Neuronal stem cell (in vitro differentiated cells): ENCODE results near the gene INTS3.
"Not testable (repeated sequence)": the region's sequence is repeated elsewhere in the genome, so short reads cannot be mapped to it uniquely, and the experiment has no call there.

Experiments
- DNase-seq: peaks from one replicate; pipeline ENCODE4 v3.0.0-alpha.2; 2013; ENCODE audit warnings: low spot score
- H2AFZ ChIP-seq: one replicate; pipeline ENCODE4 v1.6.1; 2013; ENCODE audit warnings: mild to moderate bottlenecking, low read length, inconsistent platforms
- H2AK5ac ChIP-seq: 2 replicates; pipeline ENCODE4 v1.6.1; 2013; ENCODE audit warnings: low read depth, mild to moderate bottlenecking, inconsistent platforms, low read length, moderate library complexity, mixed read lengths
- H2BK120ac ChIP-seq: 2 replicates; pipeline ENCODE4 v1.6.1; 2013; ENCODE audit warnings: low read depth, mild to moderate bottlenecking, inconsistent platforms, low read length, moderate library complexity, mixed read lengths
- H2BK12ac ChIP-seq: one replicate; pipeline ENCODE4 v1.6.1; 2013; ENCODE audit warnings: low read length, inconsistent platforms
- H2BK15ac ChIP-seq: 2 replicates; pipeline ENCODE4 v1.6.1; 2013; ENCODE audit warnings: mild to moderate bottlenecking, low read length, inconsistent platforms, mixed read lengths
- H2BK5ac ChIP-seq: one replicate; pipeline ENCODE4 v1.6.1; 2013; ENCODE audit warnings: inconsistent platforms, mild to moderate bottlenecking, low read length, moderate library complexity
- H3K14ac ChIP-seq: one replicate; pipeline ENCODE4 v1.6.1; 2013; ENCODE audit warnings: low read length, inconsistent platforms
- H3K18ac ChIP-seq: 2 replicates; pipeline ENCODE4 v1.6.1; 2013; ENCODE audit warnings: low read length, inconsistent platforms
- H3K23ac ChIP-seq: 2 replicates; pipeline ENCODE4 v1.6.1; 2013; ENCODE audit warnings: low read depth, mild to moderate bottlenecking, mixed read lengths, low read length, inconsistent platforms; ENCODE audit not compliant: poor library complexity
- H3K27ac ChIP-seq: replicated peaks from 3 replicates; pipeline ENCODE4 v1.5.1; 2013; ENCODE audit warnings: low read length, inconsistent platforms
- H3K27me3 ChIP-seq, 3 experiments: 2 replicates each; pipeline ENCODE4 v1.6.1; 2013; ENCODE audit warnings: low read length in 3 of 3, mild to moderate bottlenecking in 2 of 3, inconsistent platforms in 1 of 3, low read depth in 1 of 3, mixed read lengths in 1 of 3, moderate library complexity in 1 of 3; ENCODE audit not compliant: control insufficient read depth in 3 of 3, insufficient read depth in 3 of 3
- H3K36me3 ChIP-seq, 2 donors: replicated peaks in 1 of 2; 2 replicates each; pipeline ENCODE4 v1.6.1; 2013; ENCODE audit warnings: low read length in 2 of 2; ENCODE audit not compliant: control insufficient read depth in 2 of 2, insufficient read depth in 2 of 2
- H3K4ac ChIP-seq: 2 replicates; pipeline ENCODE4 v1.6.1; 2013; ENCODE audit warnings: inconsistent platforms, mild to moderate bottlenecking, low read length, moderate library complexity
- H3K4me1 ChIP-seq, 2 donors: 1 replicate in 1 of 2; 2 replicates in 1 of 2; pipeline ENCODE4 v1.6.1; 2013; ENCODE audit warnings: low read length in 2 of 2, low read depth in 1 of 2; ENCODE audit not compliant: control insufficient read depth in 2 of 2, insufficient read depth in 1 of 2
- H3K4me2 ChIP-seq: one replicate; pipeline ENCODE4 v1.6.1; 2013; ENCODE audit warnings: mild to moderate bottlenecking, low read length, inconsistent platforms; ENCODE audit not compliant: insufficient read depth, poor library complexity, severe bottlenecking
- H3K4me3 ChIP-seq, 2 donors: 2 replicates each; pipeline ENCODE4 v1.5.1; 2013; ENCODE audit warnings: low read length in 2 of 2, mild to moderate bottlenecking in 2 of 2, inconsistent platforms in 1 of 2, moderate library complexity in 1 of 2
- H3K79me1 ChIP-seq: one replicate; pipeline ENCODE4 v1.6.1; 2013; ENCODE audit warnings: low read depth, mild to moderate bottlenecking, inconsistent platforms, low read length, moderate library complexity
- H3K9ac ChIP-seq: one replicate; pipeline ENCODE4 v1.6.1; 2013; ENCODE audit warnings: mild to moderate bottlenecking, low read depth, low read length, inconsistent platforms; ENCODE audit not compliant: poor library complexity
- H3K9me3 ChIP-seq, 2 donors: replicated peaks in 1 of 2; 2 replicates each; pipeline versions ENCODE3 to v1.6.1; 2013; ENCODE audit warnings: low read length in 2 of 2, mild to moderate bottlenecking in 2 of 2, inconsistent platforms in 1 of 2, low read depth in 1 of 2, mixed read lengths in 1 of 2, moderate library complexity in 1 of 2; ENCODE audit not compliant: control insufficient read depth in 2 of 2, insufficient read depth in 1 of 2
- H4K8ac ChIP-seq: one replicate; pipeline ENCODE4 v1.6.1; 2013; ENCODE audit warnings: low read depth, mild to moderate bottlenecking, inconsistent platforms, low read length, moderate library complexity
- H4K91ac ChIP-seq: one replicate; pipeline ENCODE4 v1.6.1; 2013; ENCODE audit warnings: low read length, low read depth, mild to moderate bottlenecking, inconsistent platforms; ENCODE audit not compliant: poor library complexity
- WGBS, 2 donors: extraction: QIAGEN DNeasy Blood & Tissue Kit; methylation state at CpG; one replicate each; pipeline ENCODE4 v1.1.7; 2013; ENCODE audit warnings: missing lambda C conversion rate in 2 of 2, mixed read lengths in 1 of 2; ENCODE audit not compliant: insufficient read length in 2 of 2, insufficient replicate concordance in 1 of 2; ENCODE audit errors: extremely low coverage in 2 of 2; 5-methylcytosine and 5-hydroxymethylcytosine counted together

The INTS3 gene

DNA sequence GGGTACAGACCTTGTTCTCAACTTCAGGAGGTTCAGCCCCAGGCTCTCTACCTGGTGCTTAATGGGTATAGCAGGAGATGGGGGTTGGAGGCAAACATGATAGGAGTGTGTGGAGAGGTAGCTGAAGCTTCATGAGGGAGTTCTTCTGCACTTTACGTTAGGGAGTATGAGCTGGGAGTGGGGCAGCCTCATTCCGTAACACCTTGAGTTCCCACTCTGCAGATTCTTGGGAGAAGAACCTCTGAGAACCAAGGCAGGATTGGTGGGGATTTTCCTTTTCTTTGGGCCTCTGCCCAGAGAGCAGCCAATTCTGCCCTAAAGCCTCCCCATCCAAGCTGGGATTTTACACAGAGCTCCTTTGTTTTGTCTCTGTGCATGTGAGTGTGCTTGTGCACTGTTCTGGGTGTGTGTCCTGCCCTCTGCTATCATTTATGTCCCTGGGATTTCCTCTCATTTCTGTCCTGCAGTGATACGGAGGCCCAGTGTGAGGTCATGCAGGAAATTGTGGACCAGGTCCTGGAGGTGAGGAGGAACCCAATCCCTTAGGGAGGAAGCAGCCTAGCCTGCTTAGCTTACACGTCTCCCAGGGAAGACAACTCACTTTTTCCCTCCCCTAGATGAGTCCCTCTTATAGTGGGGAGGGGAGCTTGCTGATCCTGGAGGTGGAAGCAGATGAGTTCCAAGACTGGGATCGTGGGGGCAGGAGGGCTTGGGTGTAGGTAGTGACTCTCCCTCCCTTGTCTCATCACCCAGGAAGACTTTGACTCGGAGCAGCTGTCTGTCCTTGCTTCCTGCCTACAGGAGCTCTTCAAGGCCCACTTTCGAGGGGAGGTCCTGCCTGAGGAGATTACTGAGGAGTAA lies 35.7 kb downstream of the INTS3 start:
- Histone ChIP-seq H3K4me3 (no peak overlapping the region), H3K18ac (no peak overlapping the region), H2BK120ac (no peak overlapping the region), H3K23ac (no peak overlapping the region), H3K27me3 (no peaks in the 10 kb centered on the region), H3K14ac (no peak overlapping the region), H2BK15ac (no peak overlapping the region), H2AK5ac (no peak overlapping the region), H2AFZ (no peak overlapping the region), H3K4me2 (no peak overlapping the region), H3K27ac (no peak overlapping the region), H4K91ac (no peak overlapping the region), H3K4ac (no peak overlapping the region), H2BK12ac (no peak overlapping the region), H4K8ac (no peak overlapping the region), H3K36me3 (peaks cover 39 to 98% of the 10 kb centered on the region in 2 donors), H3K9ac (no peak overlapping the region), H2BK5ac (no peak overlapping the region), H3K9me3 (no peaks in the 10 kb centered on the region), H3K79me1 (no peaks in the 10 kb centered on the region), H3K4me1 (no peaks in the 10 kb centered on the region)
- no CpG with 5 or more reads among the region's 7 CpGs for WGBS, 2 donors
- DNase-seq = no peak

DNA sequence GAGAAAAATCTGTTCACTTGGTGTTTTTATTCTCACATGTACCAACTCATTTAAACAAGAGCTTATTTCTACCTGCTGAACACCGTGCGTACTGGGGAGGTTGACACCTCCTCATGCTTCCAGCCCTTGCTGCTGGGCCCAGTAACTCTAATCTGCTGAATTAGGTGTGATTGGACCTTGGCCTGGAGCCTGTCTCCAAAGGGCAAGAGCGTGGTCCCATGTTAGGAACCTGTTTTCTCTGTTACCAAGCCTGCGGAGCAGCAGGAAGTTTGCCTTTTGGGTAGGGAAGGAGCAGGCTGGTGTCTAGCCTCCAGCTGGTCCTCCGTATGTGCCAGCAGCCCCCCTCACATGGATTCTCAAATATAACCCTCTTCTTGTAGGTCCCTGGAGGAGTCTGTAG lies 36.5 kb downstream of the INTS3 start:
- Histone ChIP-seq H3K18ac (no peak overlapping the region), H2BK12ac (no peak overlapping the region), H3K27ac (no peak overlapping the region), H2AK5ac (no peak overlapping the region), H2BK5ac (no peak overlapping the region), H3K4me1 (no peaks in the 10 kb centered on the region), H2BK120ac (no peak overlapping the region), H3K4me2 (no peak overlapping the region), H2AFZ (no peak overlapping the region), H3K23ac (no peak overlapping the region), H4K91ac (no peak overlapping the region), H3K27me3 (no peaks in the 10 kb centered on the region), H3K9me3 (no peaks in the 10 kb centered on the region), H3K4ac (no peak overlapping the region), H4K8ac (no peak overlapping the region), H3K36me3 (peaks cover 43 to 98% of the 10 kb centered on the region in 2 donors), H3K4me3 (no peak overlapping the region), H3K79me1 (no peaks in the 10 kb centered on the region), H3K14ac (no peak overlapping the region), H2BK15ac (no peak overlapping the region), H3K9ac (no peak overlapping the region)
- no peak for DNase-seq
- WGBS, 2 donors = no CpG with 5 or more reads among the region's 5 CpGs

DNA sequence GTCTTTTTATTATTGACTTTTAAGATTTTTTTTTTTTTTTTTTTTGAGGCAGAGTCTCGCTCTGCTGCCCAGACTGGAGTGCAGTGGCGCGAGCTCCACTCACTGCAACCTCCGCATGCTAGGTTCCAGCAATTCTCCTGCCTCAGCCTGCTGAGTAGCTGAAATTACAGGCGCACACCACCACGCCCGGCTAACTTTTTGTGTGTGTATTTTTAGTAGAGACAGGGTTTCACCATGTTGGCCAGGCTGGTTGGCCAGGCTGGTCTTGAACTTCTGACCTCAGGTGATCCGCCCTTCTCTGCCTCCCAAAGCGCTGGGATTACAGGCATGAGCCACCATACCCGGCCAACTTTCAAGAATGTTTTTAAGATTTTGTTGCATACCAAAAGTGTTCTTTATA lies 38.8 kb downstream of the INTS3 start:
- H2BK15ac ChIP-seq, H2AFZ ChIP-seq, H3K4me1 ChIP-seq, H3K9me3 ChIP-seq, H3K27ac ChIP-seq, H2BK120ac ChIP-seq, H4K91ac ChIP-seq, DNase-seq, H2BK5ac ChIP-seq, H3K79me1 ChIP-seq, H2AK5ac ChIP-seq, H3K14ac ChIP-seq, H3K9ac ChIP-seq, H3K27me3 ChIP-seq, H3K4ac ChIP-seq, H3K18ac ChIP-seq, H3K23ac ChIP-seq, H4K8ac ChIP-seq, H3K4me3 ChIP-seq, H2BK12ac ChIP-seq, H3K4me2 ChIP-seq: not testable (repeated sequence)
- WGBS, 2 donors = no CpG with 5 or more reads among the region's 10 CpGs
- peaks cover 41 to 97% of the 10 kb centered on the region in 2 donors for H3K36me3 ChIP-seq

DNA sequence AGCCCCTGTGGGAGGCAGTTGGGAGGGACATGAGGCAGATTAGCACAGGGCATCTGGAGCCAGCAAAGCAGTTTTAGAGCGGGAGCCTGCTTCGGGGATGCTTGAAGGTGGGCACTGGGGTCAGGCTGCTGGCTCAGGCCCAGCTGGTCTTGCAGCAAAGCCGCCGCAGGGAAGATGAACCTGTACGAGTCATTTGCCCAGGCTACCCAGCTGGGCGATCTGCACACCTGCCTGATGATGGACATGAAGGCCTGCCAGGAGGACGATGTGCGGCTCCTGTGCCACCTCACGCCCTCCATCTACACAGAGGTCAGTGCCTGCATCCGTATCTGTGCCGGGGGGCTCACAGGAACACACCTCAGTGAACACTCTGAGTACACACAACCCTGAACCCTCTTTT lies 39.7 kb downstream of the INTS3 start:
- H2AFZ ChIP-seq = no peak overlapping the region
- H3K36me3 ChIP-seq = peaks cover 48 to 97% of the 10 kb centered on the region in 2 donors
- H3K23ac ChIP-seq = no peak overlapping the region
- H2BK12ac ChIP-seq = no peak overlapping the region
- no peak overlapping the region for H4K8ac ChIP-seq
- no peak overlapping the region for H3K18ac ChIP-seq
- no peak overlapping the region for H3K27ac ChIP-seq
- H3K4me2 ChIP-seq = no peak overlapping the region
- H3K79me1 ChIP-seq = peaks cover 1% of the 10 kb centered on the region
- no peaks in the 10 kb centered on the region for H3K4me1 ChIP-seq
- no peak overlapping the region for H2BK120ac ChIP-seq
- H3K9me3 ChIP-seq = no peaks in the 10 kb centered on the region
- no peak for DNase-seq
- peak overlapping the region in 1 of 2 donors; percentile 26 for H3K4me3 ChIP-seq
- H3K14ac ChIP-seq = no peak overlapping the region
- H4K91ac ChIP-seq = no peak overlapping the region
- H3K4ac ChIP-seq = no peak overlapping the region
- no CpG with 5 or more reads among the region's 11 CpGs for WGBS, 2 donors
- H3K27me3 ChIP-seq = no peaks in the 10 kb centered on the region
- no peak overlapping the region for H2AK5ac ChIP-seq
- H3K9ac ChIP-seq = no peak overlapping the region
- H2BK5ac ChIP-seq = no peak overlapping the region
- H2BK15ac ChIP-seq = no peak overlapping the region
